GM23338 (cell line): ENCODE measurements around the gene LRRC17. TPM values are rescaled to one million over a fixed set of nuclear protein-coding genes. Genes with fewer than 3 reads are reported as not detected.
A peak's percentile ranks its signal among the peaks of the same experiment; 100 is the strongest.

Experiments used
- ATAC-seq: fragments of 200-7000 bp; cut with Tn5 transposase; 3 replicates; pipeline ENCODE4 v1.9.1; 2020
- DNase-seq: peaks from one replicate; pipeline ENCODE4 v3.0.0-alpha.2; 2015; ENCODE audit warnings: low spot score
- H2AFZ ChIP-seq: fragments of 200-600 bp; sonication (generic); 2 replicates; pipeline ENCODE4 v1.8.0; 2016; ENCODE audit warnings: antibody characterized with exemption, mild to moderate bottlenecking, moderate library complexity
- H3F3A ChIP-seq: fragments of 200-600 bp; sonication (generic); replicated peaks from 2 replicates; pipeline ENCODE4 v1.8.0; 2017; ENCODE audit warnings: antibody characterized with exemption, mixed run types, low read depth
- H3K27ac ChIP-seq: fragments of 200-600 bp; sonication (generic); 2 replicates; pipeline ENCODE4 v1.6.1; 2016; ENCODE audit warnings: low read depth
- H3K27me3 ChIP-seq: fragments of 200-600 bp; sonication (generic); 2 replicates; pipeline ENCODE4 v1.8.0; 2016; ENCODE audit warnings: mild to moderate bottlenecking, mixed run types, moderate library complexity; ENCODE audit not compliant: insufficient read depth
- H3K36me3 ChIP-seq: fragments of 200-600 bp; sonication (generic); 2 replicates; pipeline ENCODE4 v1.8.0; 2016; ENCODE audit warnings: mild to moderate bottlenecking; ENCODE audit not compliant: insufficient read depth
- H3K4me1 ChIP-seq: fragments of 200-600 bp; sonication (generic); 2 replicates; pipeline ENCODE4 v1.8.0; 2016; ENCODE audit warnings: mild to moderate bottlenecking, moderate library complexity; ENCODE audit not compliant: insufficient read depth
- H3K4me2 ChIP-seq: fragments of 200-600 bp; sonication (generic); 2 replicates; pipeline ENCODE4 v1.7.1; 2017; ENCODE audit warnings: mixed run types
- H3K4me3 ChIP-seq: fragments of 200-600 bp; sonication (generic); 2 replicates; pipeline ENCODE4 v1.6.1; 2016; ENCODE audit warnings: mixed run types
- H3K79me2 ChIP-seq: fragments of 200-600 bp; sonication (generic); replicated peaks from 2 replicates; pipeline ENCODE4 v1.8.0; 2017; ENCODE audit warnings: mild to moderate bottlenecking; ENCODE audit not compliant: insufficient read depth
- H3K9me2 ChIP-seq: fragments of 200-600 bp; sonication (generic); 2 replicates; pipeline ENCODE4 v1.8.0; 2017; ENCODE audit not compliant: insufficient read depth
- H4K20me1 ChIP-seq: fragments of 200-600 bp; sonication (generic); replicated peaks from 2 replicates; pipeline ENCODE4 v1.8.0; 2017; ENCODE audit warnings: mild to moderate bottlenecking; ENCODE audit not compliant: insufficient read depth
- H3K27ac Mint-ChIP-seq: 2 replicates; pipeline ENCODE4 v1.8.0; 2020; ENCODE audit warnings: inconsistent platforms, mild to moderate bottlenecking, moderate library complexity, mixed read lengths
- H3K27me3 Mint-ChIP-seq: 3 replicates; pipeline ENCODE4 v1.8.0; 2022; ENCODE audit warnings: low read depth, mild to moderate bottlenecking, moderate library complexity, mixed read lengths, inconsistent platforms; ENCODE audit not compliant: insufficient read depth, poor library complexity
- H3K36me3 Mint-ChIP-seq: 3 replicates; pipeline ENCODE4 v1.8.0; 2021; ENCODE audit warnings: low read depth, mild to moderate bottlenecking, inconsistent platforms, moderate library complexity, mixed read lengths
- H3K4me1 Mint-ChIP-seq: 3 replicates; pipeline ENCODE4 v1.8.0; 2020; ENCODE audit warnings: mild to moderate bottlenecking, inconsistent platforms, mixed read lengths
- H3K4me3 Mint-ChIP-seq: 3 replicates; pipeline ENCODE4 v1.8.0; 2021; ENCODE audit warnings: moderate library complexity, mild to moderate bottlenecking, inconsistent platforms, mixed read lengths
- H3K9me3 Mint-ChIP-seq: 3 replicates; pipeline ENCODE4 v1.8.0; 2020; ENCODE audit warnings: moderate library complexity, mild to moderate bottlenecking, inconsistent platforms, mixed read lengths
- EZH2 ChIP-seq: fragments of 200-600 bp; sonication (generic); IDR thresholded peaks from one replicate; pipeline ENCODE4 v1.8.0; 2017; ENCODE audit warnings: antibody characterized with exemption, mild to moderate bottlenecking, low read depth; ENCODE audit not compliant: unreplicated experiment
- EZH2phosphoT487 ChIP-seq: fragments of 200-600 bp; sonication (generic); IDR thresholded peaks from one replicate; pipeline ENCODE4 v1.8.1; 2018; ENCODE audit warnings: antibody characterized with exemption; ENCODE audit not compliant: unreplicated experiment
- NANOG ChIP-seq: IDR thresholded peaks from 2 replicates; pipeline ENCODE4 v1.6.1; 2016; ENCODE audit warnings: antibody characterized with exemption, borderline replicate concordance
- ZNF114 ChIP-seq: fragments of 250-450 bp; sonication (Bioruptor Pico); IDR thresholded peaks from 2 replicates; pipeline ENCODE4 v1.5.0; 2020; ENCODE audit warnings: mild to moderate bottlenecking, moderate library complexity
- ZNF331 ChIP-seq: fragments of 250-450 bp; sonication (Bioruptor Pico); IDR thresholded peaks from 2 replicates; pipeline ENCODE4 v1.5.0; 2020; ENCODE audit warnings: low read depth, mild to moderate bottlenecking, moderate library complexity
- polyA plus RNA-seq: library from polyadenylated mRNA; unstranded; fragments of >200 nt; fragmentation: Nextera tagmentation; extraction: Ambion mirVana; gene quantifications from 2 replicates; pipeline ENCODE4 v1.2.1, GENCODE V29; 2016
- total RNA-seq: library from RNA; depleted of rRNA; stranded (reverse); fragments of >200 nt; shearing (Covaris generic); gene quantifications from 2 replicates; pipeline ENCODE4 v1.2.3, GENCODE V29; 2014
- TF ChIP-seq, protein P1 (sequence below), 2 experiments: fragments of 200-600 bp in 1 of 2; sonication (generic) in 1 of 2; conservative IDR thresholded peaks; 2 replicates each; pipeline versions ENCODE4 v1.5.1 to v1.6.1; 2016 to 2017; ENCODE audit warnings: antibody characterized with exemption in 2 of 2, low read depth in 2 of 2, mild to moderate bottlenecking in 2 of 2, moderate library complexity in 1 of 2
- TF ChIP-seq, protein P2 (sequence below): IDR thresholded peaks from 2 replicates; pipeline ENCODE4 v1.6.1; 2016; ENCODE audit warnings: antibody characterized with exemption
- TF ChIP-seq, protein P3 (sequence below): IDR thresholded peaks from one replicate; pipeline ENCODE4 v1.6.1; 2018; ENCODE audit warnings: antibody characterized with exemption; ENCODE audit not compliant: unreplicated experiment

The LRRC17 gene
- total and polyA plus RNA-seq, 2 experiments from 2014 or later: 2.8 to 3.1 TPM

DNA sequence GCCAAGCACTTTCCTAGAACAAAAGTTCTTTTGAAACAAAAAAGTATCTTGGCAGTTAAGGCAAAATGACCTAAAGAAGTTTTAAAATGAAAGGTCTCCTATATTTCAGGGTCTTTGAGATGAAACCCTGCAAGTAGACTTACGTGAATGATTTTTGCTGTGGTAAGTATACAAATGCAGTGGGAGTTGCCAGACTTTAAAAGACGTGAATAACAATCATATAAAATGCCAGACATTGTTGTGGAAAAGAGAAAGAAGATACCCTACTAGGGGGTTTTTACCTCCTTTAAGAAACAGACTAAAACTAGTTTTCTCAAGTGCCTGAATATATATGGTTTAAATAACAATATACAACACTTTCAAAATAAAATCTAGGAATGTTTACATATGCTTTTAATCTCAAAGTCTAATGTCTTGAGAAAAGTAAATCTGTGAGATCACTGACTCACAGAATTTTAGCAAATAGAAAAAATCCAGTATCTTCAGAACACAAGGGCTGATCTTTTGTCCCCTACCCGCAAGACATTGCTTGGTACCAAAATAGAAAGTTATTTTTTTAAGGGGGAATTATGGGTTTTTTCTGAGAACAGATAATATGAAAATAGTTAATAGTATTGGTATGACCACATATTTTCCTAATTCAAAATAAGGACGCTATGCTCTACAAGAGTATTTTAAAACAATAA is 29.5 kb downstream of the LRRC17 start:
- peaks cover 55% of the 10 kb centered on the region for H3K4me1 Mint-ChIP-seq
- H3F3A ChIP-seq: no peaks in the 10 kb centered on the region
- DNase-seq (peak; percentile 64), ATAC-seq (peak; percentile 46)
- H3K27ac Mint-ChIP-seq: peak overlapping the region; percentile 50; the same call in 1 of the 2 replicates
- no peaks in the 10 kb centered on the region for H3K79me2 ChIP-seq
- H2AFZ ChIP-seq: no peak overlapping the region
- H3K27ac ChIP-seq: peak overlapping the region; percentile 83
- H3K36me3 Mint-ChIP-seq: no peaks in the 10 kb centered on the region
- H3K4me1 ChIP-seq: peaks cover 54% of the 10 kb centered on the region
- no peaks in the 10 kb centered on the region for H4K20me1 ChIP-seq
- H3K4me3 ChIP-seq: peak overlapping the region; percentile 25
- H3K27me3 Mint-ChIP-seq: peaks cover 1% of the 10 kb centered on the region
- H3K27me3 ChIP-seq: no peaks in the 10 kb centered on the region
- no peaks in the 10 kb centered on the region for H3K9me2 ChIP-seq
- H3K36me3 ChIP-seq: no peaks in the 10 kb centered on the region
- H3K9me3 Mint-ChIP-seq: no peaks in the 10 kb centered on the region
- peak overlapping the region; percentile 58 for H3K4me3 Mint-ChIP-seq
- peak; percentile 54; the same call in 1 of the 2 replicates for TF ChIP-seq NANOG
- no peak for TF ChIP-seq ZNF331 (CRISPR knock-in tag)
- peak overlapping the region; percentile 33 for H3K4me2 ChIP-seq

DNA sequence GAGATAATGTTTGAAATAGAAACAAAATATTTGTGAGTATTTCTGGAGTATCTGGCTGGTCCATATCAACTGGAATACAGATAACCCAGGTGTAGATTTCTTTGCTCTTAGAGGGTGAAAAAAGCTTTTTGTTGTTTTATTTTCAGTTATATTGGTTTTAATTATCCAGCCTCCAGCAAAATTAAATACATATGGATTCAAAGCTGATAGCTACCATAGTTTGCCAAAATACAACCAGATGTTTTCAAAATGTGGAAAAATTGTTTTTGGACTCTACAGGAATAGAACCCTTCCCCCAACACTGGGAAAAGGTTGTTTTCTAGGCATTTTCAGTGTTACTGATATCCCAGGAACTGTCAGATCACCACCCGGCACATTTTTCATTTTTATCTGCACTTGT is 30.1 kb downstream of the LRRC17 start:
- Histone ChIP-seq H4K20me1 (no peaks in the 10 kb centered on the region), H3K27me3 (no peaks in the 10 kb centered on the region), H3K4me3 (peak overlapping the region; percentile 25), H3K4me2 (peak overlapping the region; percentile 33), H3K36me3 (no peaks in the 10 kb centered on the region), H2AFZ (no peak overlapping the region), H3K9me2 (no peaks in the 10 kb centered on the region), H3K4me1 (peaks cover 53% of the 10 kb centered on the region), H3K79me2 (no peaks in the 10 kb centered on the region), H3F3A (no peaks in the 10 kb centered on the region), H3K27ac (peak overlapping the region; percentile 83; the same call in 1 of the 2 replicates)
- Mint-ChIP-seq H3K27me3 (peaks cover 1% of the 10 kb centered on the region), H3K9me3 (no peaks in the 10 kb centered on the region), H3K27ac (no peak overlapping the region), H3K4me3 (peak overlapping the region; percentile 23; the same call in 1 of the 3 replicates), H3K36me3 (no peaks in the 10 kb centered on the region), H3K4me1 (peaks cover 51% of the 10 kb centered on the region)
- DNase-seq (no peak), ATAC-seq (no peak)
- no peak for TF ChIP-seq EZH2
- no peak for TF ChIP-seq ZNF114 (CRISPR knock-in tag)
- no peak for TF ChIP-seq ZNF331 (CRISPR knock-in tag)
- no peak for TF ChIP-seq NANOG
- TF ChIP-seq, protein P1, sequence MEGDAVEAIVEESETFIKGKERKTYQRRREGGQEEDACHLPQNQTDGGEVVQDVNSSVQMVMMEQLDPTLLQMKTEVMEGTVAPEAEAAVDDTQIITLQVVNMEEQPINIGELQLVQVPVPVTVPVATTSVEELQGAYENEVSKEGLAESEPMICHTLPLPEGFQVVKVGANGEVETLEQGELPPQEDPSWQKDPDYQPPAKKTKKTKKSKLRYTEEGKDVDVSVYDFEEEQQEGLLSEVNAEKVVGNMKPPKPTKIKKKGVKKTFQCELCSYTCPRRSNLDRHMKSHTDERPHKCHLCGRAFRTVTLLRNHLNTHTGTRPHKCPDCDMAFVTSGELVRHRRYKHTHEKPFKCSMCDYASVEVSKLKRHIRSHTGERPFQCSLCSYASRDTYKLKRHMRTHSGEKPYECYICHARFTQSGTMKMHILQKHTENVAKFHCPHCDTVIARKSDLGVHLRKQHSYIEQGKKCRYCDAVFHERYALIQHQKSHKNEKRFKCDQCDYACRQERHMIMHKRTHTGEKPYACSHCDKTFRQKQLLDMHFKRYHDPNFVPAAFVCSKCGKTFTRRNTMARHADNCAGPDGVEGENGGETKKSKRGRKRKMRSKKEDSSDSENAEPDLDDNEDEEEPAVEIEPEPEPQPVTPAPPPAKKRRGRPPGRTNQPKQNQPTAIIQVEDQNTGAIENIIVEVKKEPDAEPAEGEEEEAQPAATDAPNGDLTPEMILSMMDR (conservative IDR thresholded peaks at IDR 0.05; ENCODE audit: low read depth in 2 of 2): no peak
- TF ChIP-seq, protein P2, sequence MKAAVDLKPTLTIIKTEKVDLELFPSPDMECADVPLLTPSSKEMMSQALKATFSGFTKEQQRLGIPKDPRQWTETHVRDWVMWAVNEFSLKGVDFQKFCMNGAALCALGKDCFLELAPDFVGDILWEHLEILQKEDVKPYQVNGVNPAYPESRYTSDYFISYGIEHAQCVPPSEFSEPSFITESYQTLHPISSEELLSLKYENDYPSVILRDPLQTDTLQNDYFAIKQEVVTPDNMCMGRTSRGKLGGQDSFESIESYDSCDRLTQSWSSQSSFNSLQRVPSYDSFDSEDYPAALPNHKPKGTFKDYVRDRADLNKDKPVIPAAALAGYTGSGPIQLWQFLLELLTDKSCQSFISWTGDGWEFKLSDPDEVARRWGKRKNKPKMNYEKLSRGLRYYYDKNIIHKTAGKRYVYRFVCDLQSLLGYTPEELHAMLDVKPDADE: no peak
- no peak for TF ChIP-seq EZH2phosphoT487
- TF ChIP-seq, protein P3, sequence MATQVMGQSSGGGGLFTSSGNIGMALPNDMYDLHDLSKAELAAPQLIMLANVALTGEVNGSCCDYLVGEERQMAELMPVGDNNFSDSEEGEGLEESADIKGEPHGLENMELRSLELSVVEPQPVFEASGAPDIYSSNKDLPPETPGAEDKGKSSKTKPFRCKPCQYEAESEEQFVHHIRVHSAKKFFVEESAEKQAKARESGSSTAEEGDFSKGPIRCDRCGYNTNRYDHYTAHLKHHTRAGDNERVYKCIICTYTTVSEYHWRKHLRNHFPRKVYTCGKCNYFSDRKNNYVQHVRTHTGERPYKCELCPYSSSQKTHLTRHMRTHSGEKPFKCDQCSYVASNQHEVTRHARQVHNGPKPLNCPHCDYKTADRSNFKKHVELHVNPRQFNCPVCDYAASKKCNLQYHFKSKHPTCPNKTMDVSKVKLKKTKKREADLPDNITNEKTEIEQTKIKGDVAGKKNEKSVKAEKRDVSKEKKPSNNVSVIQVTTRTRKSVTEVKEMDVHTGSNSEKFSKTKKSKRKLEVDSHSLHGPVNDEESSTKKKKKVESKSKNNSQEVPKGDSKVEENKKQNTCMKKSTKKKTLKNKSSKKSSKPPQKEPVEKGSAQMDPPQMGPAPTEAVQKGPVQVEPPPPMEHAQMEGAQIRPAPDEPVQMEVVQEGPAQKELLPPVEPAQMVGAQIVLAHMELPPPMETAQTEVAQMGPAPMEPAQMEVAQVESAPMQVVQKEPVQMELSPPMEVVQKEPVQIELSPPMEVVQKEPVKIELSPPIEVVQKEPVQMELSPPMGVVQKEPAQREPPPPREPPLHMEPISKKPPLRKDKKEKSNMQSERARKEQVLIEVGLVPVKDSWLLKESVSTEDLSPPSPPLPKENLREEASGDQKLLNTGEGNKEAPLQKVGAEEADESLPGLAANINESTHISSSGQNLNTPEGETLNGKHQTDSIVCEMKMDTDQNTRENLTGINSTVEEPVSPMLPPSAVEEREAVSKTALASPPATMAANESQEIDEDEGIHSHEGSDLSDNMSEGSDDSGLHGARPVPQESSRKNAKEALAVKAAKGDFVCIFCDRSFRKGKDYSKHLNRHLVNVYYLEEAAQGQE: no peak
